Mesendoderm (in vitro differentiated cells): Measurements from ENCODE around the gene PCOLCE2.
A peak's percentile ranks its signal among the peaks of the same experiment; 100 is the strongest.

Experiments
- DNase-seq: peaks from one replicate; pipeline ENCODE4 v3.0.0; 2013
- H2AK5ac ChIP-seq: 2 replicates; pipeline ENCODE4 v1.6.1; 2013; ENCODE audit warnings: low read length, inconsistent platforms
- H2BK120ac ChIP-seq: 2 replicates; pipeline ENCODE4 v1.6.1; 2013; ENCODE audit warnings: low read depth, mild to moderate bottlenecking, low read length, moderate library complexity, mixed read lengths
- H2BK15ac ChIP-seq: replicated peaks from 2 replicates; pipeline ENCODE4 v1.6.1; 2013; ENCODE audit warnings: low read depth, mild to moderate bottlenecking, moderate library complexity
- H2BK5ac ChIP-seq: 2 replicates; pipeline ENCODE4 v1.6.1; 2013; ENCODE audit warnings: low read length, inconsistent platforms
- H3K18ac ChIP-seq: 2 replicates; pipeline ENCODE4 v1.6.1; 2013; ENCODE audit warnings: mild to moderate bottlenecking, low read length, mixed read lengths
- H3K23ac ChIP-seq: one replicate; pipeline ENCODE4 v1.6.1; 2013; ENCODE audit warnings: low read length
- H3K27ac ChIP-seq: 2 replicates; pipeline ENCODE4 v1.5.1; 2013; ENCODE audit warnings: low read depth, mild to moderate bottlenecking, inconsistent platforms, low read length, moderate library complexity
- H3K27me3 ChIP-seq: 2 replicates; pipeline ENCODE4 v1.6.1; 2013; ENCODE audit warnings: low read length, control low read depth, mild to moderate bottlenecking, inconsistent platforms; ENCODE audit not compliant: insufficient read depth, poor library complexity
- H3K36me3 ChIP-seq: 2 replicates; pipeline ENCODE4 v1.6.1; 2013; ENCODE audit warnings: low read length, inconsistent platforms; ENCODE audit not compliant: control insufficient read depth, insufficient read depth
- H3K4ac ChIP-seq: one replicate; pipeline ENCODE4 v1.6.1; 2013; ENCODE audit warnings: low read depth, mild to moderate bottlenecking, low read length, moderate library complexity
- H3K4me1 ChIP-seq: 2 replicates; pipeline ENCODE4 v1.6.1; 2013; ENCODE audit warnings: low read depth, low read length, inconsistent platforms; ENCODE audit not compliant: control insufficient read depth
- H3K4me2 ChIP-seq: 2 replicates; pipeline ENCODE4 v1.6.1; 2013; ENCODE audit warnings: low read length
- H3K4me3 ChIP-seq: 2 replicates; pipeline ENCODE4 v1.5.1; 2013; ENCODE audit warnings: mild to moderate bottlenecking, low read length
- H3K56ac ChIP-seq: one replicate; pipeline ENCODE4 v1.6.1; 2013; ENCODE audit warnings: low read length
- H3K79me1 ChIP-seq: 2 replicates; pipeline ENCODE4 v1.6.1; 2013; ENCODE audit warnings: low read length, inconsistent platforms
- H3K79me2 ChIP-seq: 2 replicates; pipeline ENCODE4 v1.6.1; 2013; ENCODE audit warnings: mild to moderate bottlenecking, low read length; ENCODE audit not compliant: control insufficient read depth, insufficient read depth
- H3K9ac ChIP-seq: 2 replicates; pipeline ENCODE4 v1.6.1; 2013; ENCODE audit warnings: low read length, inconsistent platforms
- H4K5ac ChIP-seq: one replicate; pipeline ENCODE4 v1.6.1; 2013; ENCODE audit warnings: low read length
- H4K8ac ChIP-seq: one replicate; pipeline ENCODE4 v1.6.1; 2013; ENCODE audit warnings: low read depth, mild to moderate bottlenecking, control low read depth, low read length, moderate library complexity
- WGBS: extraction: QIAGEN DNeasy Blood & Tissue Kit; methylation state at CpG from one replicate; pipeline ENCODE4 v1.1.7; 2013; ENCODE audit warnings: low lambda C conversion rate, missing lambda C conversion rate; ENCODE audit not compliant: insufficient coverage; ENCODE audit errors: extremely low coverage; 5-methylcytosine and 5-hydroxymethylcytosine counted together

Gene PCOLCE2

GRCh38 chr3:142930463-142930862 is 41.6 kb upstream of the PCOLCE2 start:
- Histone ChIP-seq H3K4ac (no peak overlapping the region), H2BK15ac (no peak overlapping the region), H3K23ac (no peak overlapping the region), H3K79me1 (no peaks in the 10 kb centered on the region), H3K79me2 (no peaks in the 10 kb centered on the region), H3K36me3 (no peaks in the 10 kb centered on the region), H4K5ac (no peak overlapping the region), H3K18ac (no peak overlapping the region), H3K56ac (no peak overlapping the region), H3K9ac (no peak overlapping the region), H3K27me3 (no peaks in the 10 kb centered on the region), H2AK5ac (no peak overlapping the region), H2BK5ac (no peak overlapping the region), H3K27ac (no peak overlapping the region), H3K4me1 (no peaks in the 10 kb centered on the region), H3K4me2 (no peak overlapping the region), H4K8ac (no peak overlapping the region), H2BK120ac (no peak overlapping the region), H3K4me3 (no peak overlapping the region)
- WGBS, result no CpG with 5 or more reads among the region's 3 CpGs
- DNase-seq, result no peak

- Histone ChIP-seq H3K27me3 (no peaks in the 10 kb centered on the region), H3K4me1 (no peaks in the 10 kb centered on the region), H3K4me3 (no peak overlapping the region), H4K5ac (no peak overlapping the region), H2AK5ac (no peak overlapping the region), H3K27ac (no peak overlapping the region), H3K36me3 (no peaks in the 10 kb centered on the region), H3K79me2 (no peaks in the 10 kb centered on the region), H4K8ac (no peak overlapping the region), H3K23ac (no peak overlapping the region), H3K79me1 (no peaks in the 10 kb centered on the region), H2BK15ac (no peak overlapping the region), H3K4me2 (no peak overlapping the region), H3K9ac (no peak overlapping the region), H2BK120ac (no peak overlapping the region), H3K4ac (no peak overlapping the region), H2BK5ac (no peak overlapping the region), H3K56ac (no peak overlapping the region), H3K18ac (no peak overlapping the region)
- WGBS, result no CpG with 5 or more reads among the region's 3 CpGs
- DNase-seq, result no peak
Measured at GRCh38 chr3:142929890-142930289, 41.0 kb upstream of the PCOLCE2 start.

GRCh38 chr3:142929109-142929508 is 40.2 kb upstream of the PCOLCE2 start:
- Histone ChIP-seq H3K36me3 (no peaks in the 10 kb centered on the region), H3K4me3 (no peak overlapping the region), H2BK5ac (no peak overlapping the region), H3K79me2 (no peaks in the 10 kb centered on the region), H2BK120ac (no peak overlapping the region), H3K79me1 (no peaks in the 10 kb centered on the region), H4K8ac (no peak overlapping the region), H3K23ac (no peak overlapping the region), H2BK15ac (no peak overlapping the region), H3K4ac (no peak overlapping the region), H3K27me3 (no peaks in the 10 kb centered on the region), H4K5ac (no peak overlapping the region), H2AK5ac (no peak overlapping the region), H3K9ac (no peak overlapping the region), H3K18ac (no peak overlapping the region), H3K4me1 (no peaks in the 10 kb centered on the region), H3K27ac (no peak overlapping the region), H3K4me2 (no peak overlapping the region), H3K56ac (no peak overlapping the region)
- WGBS, result no CpG with 5 or more reads among the region's 3 CpGs
- peak; percentile 77 for DNase-seq

GRCh38 chr3:142926368-142926944 is 37.6 kb upstream of the PCOLCE2 start:
- Histone ChIP-seq H3K27me3 (no peaks in the 10 kb centered on the region), H2AK5ac (no peak overlapping the region), H2BK120ac (no peak overlapping the region), H3K4me1 (no peaks in the 10 kb centered on the region), H3K36me3 (no peaks in the 10 kb centered on the region), H2BK15ac (no peak overlapping the region), H3K18ac (no peak overlapping the region), H3K56ac (no peak overlapping the region), H3K23ac (no peak overlapping the region), H3K4me2 (no peak overlapping the region), H4K5ac (no peak overlapping the region), H3K4me3 (no peak overlapping the region), H3K79me1 (no peaks in the 10 kb centered on the region), H3K27ac (no peak overlapping the region), H4K8ac (no peak overlapping the region), H3K9ac (no peak overlapping the region), H3K79me2 (no peaks in the 10 kb centered on the region), H2BK5ac (no peak overlapping the region), H3K4ac (no peak overlapping the region)
- DNase-seq, result no peak
- WGBS, result no CpG with 5 or more reads among the region's 3 CpGs

- Histone ChIP-seq H4K5ac (no peak overlapping the region), H2BK5ac (no peak overlapping the region), H3K56ac (no peak overlapping the region), H2BK120ac (peak overlapping the region; percentile 32), H3K4ac (no peak overlapping the region), H3K23ac (no peak overlapping the region), H3K27ac (no peak overlapping the region), H3K4me3 (no peak overlapping the region), H3K9ac (no peak overlapping the region), H2AK5ac (no peak overlapping the region), H3K4me2 (no peak overlapping the region), H3K36me3 (no peaks in the 10 kb centered on the region), H3K18ac (no peak overlapping the region), H3K4me1 (no peaks in the 10 kb centered on the region), H3K79me2 (no peaks in the 10 kb centered on the region), H3K27me3 (no peaks in the 10 kb centered on the region), H3K79me1 (no peaks in the 10 kb centered on the region), H2BK15ac (no peak overlapping the region), H4K8ac (no peak overlapping the region)
- DNase-seq, result no peak
Measured at GRCh38 chr3:142925140-142925539, 36.3 kb upstream of the PCOLCE2 start.

GRCh38 chr3:142923694-142924093 is 34.8 kb upstream of the PCOLCE2 start:
- no peak for DNase-seq
- Histone ChIP-seq H4K5ac (no peak overlapping the region), H3K27ac (no peak overlapping the region), H3K4me1 (no peaks in the 10 kb centered on the region), H2BK5ac (no peak overlapping the region), H4K8ac (no peak overlapping the region), H3K4ac (no peak overlapping the region), H3K23ac (no peak overlapping the region), H3K18ac (no peak overlapping the region), H3K79me1 (no peaks in the 10 kb centered on the region), H3K27me3 (no peaks in the 10 kb centered on the region), H3K4me2 (no peak overlapping the region), H3K79me2 (no peaks in the 10 kb centered on the region), H3K56ac (no peak overlapping the region), H2BK120ac (no peak overlapping the region), H2BK15ac (no peak overlapping the region), H3K36me3 (no peaks in the 10 kb centered on the region), H3K4me3 (no peak overlapping the region), H2AK5ac (no peak overlapping the region), H3K9ac (no peak overlapping the region)
